MM.1S (cell line): ENCODE results near the gene LRRC4B.

ENCODE experiments used
- DNase-seq: peaks from one replicate; pipeline ENCODE4 v3.0.0-alpha.2; 2015
- H2AFZ ChIP-seq: fragments of 300-600 bp; sonication (generic); 2 replicates; pipeline ENCODE4 v1.6.0; 2016; ENCODE audit warnings: antibody characterized with exemption, low read length
- H3F3A ChIP-seq: fragments of 300-600 bp; sonication (generic); 2 replicates; pipeline ENCODE4 v1.6.1; 2016; ENCODE audit warnings: mild to moderate bottlenecking, antibody characterized with exemption, low read length, moderate library complexity, mixed read lengths; ENCODE audit not compliant: insufficient read depth
- H3K27ac ChIP-seq: fragments of 300-600 bp; sonication (generic); 2 replicates; pipeline ENCODE4 v1.5.1; 2016; ENCODE audit warnings: mild to moderate bottlenecking, low read length
- H3K27me3 ChIP-seq: fragments of 300-600 bp; sonication (generic); replicated peaks from 2 replicates; pipeline ENCODE4 v1.6.0; 2016; ENCODE audit warnings: low read length; ENCODE audit not compliant: insufficient read depth
- H3K36me3 ChIP-seq: fragments of 300-600 bp; sonication (generic); replicated peaks from 2 replicates; pipeline ENCODE4 v1.6.1; 2016; ENCODE audit warnings: mild to moderate bottlenecking, low read length, mixed read lengths; ENCODE audit not compliant: insufficient read depth
- H3K4me1 ChIP-seq: fragments of 300-600 bp; sonication (generic); 2 replicates; pipeline ENCODE4 v1.6.1; 2016; ENCODE audit warnings: low read length, mixed read lengths
- H3K4me2 ChIP-seq: fragments of 300-600 bp; sonication (generic); 2 replicates; pipeline ENCODE4 v1.6.0; 2016; ENCODE audit warnings: low read depth, low read length
- H3K4me3 ChIP-seq: fragments of 300-600 bp; sonication (generic); 2 replicates; pipeline ENCODE4 v1.5.1; 2016; ENCODE audit warnings: low read length, mixed read lengths
- H3K79me2 ChIP-seq: fragments of 300-600 bp; sonication (generic); 2 replicates; pipeline ENCODE4 v1.6.1; 2016; ENCODE audit warnings: mixed run types, low read length, mixed read lengths
- H3K9ac ChIP-seq: fragments of 300-600 bp; sonication (generic); 2 replicates; pipeline ENCODE4 v1.6.1; 2016; ENCODE audit warnings: low read length, mixed read lengths
- H3K9me2 ChIP-seq: fragments of 300-600 bp; sonication (generic); replicated peaks from 2 replicates; pipeline ENCODE4 v1.6.1; 2016; ENCODE audit warnings: mild to moderate bottlenecking, low read length, mixed read lengths; ENCODE audit not compliant: insufficient read depth
- H3K9me3 ChIP-seq: fragments of 300-600 bp; sonication (generic); replicated peaks from 2 replicates; pipeline ENCODE4 v1.6.1; 2016; ENCODE audit warnings: mild to moderate bottlenecking, low read length, mixed read lengths; ENCODE audit not compliant: insufficient read depth
- H4K20me1 ChIP-seq: fragments of 300-600 bp; sonication (generic); 2 replicates; pipeline ENCODE4 v1.6.1; 2016; ENCODE audit warnings: mild to moderate bottlenecking, low read length, moderate library complexity, mixed read lengths; ENCODE audit not compliant: insufficient read depth
- EZH2 ChIP-seq: fragments of 300-600 bp; sonication (generic); optimal IDR thresholded peaks from 2 replicates; pipeline ENCODE3; 2017; ENCODE audit warnings: low read depth, mild to moderate bottlenecking, antibody characterized with exemption, low read length, mixed read lengths
- EZH2phosphoT487 ChIP-seq: fragments of 300-600 bp; sonication (generic); IDR thresholded peaks from 2 replicates; pipeline ENCODE4 v1.6.1; 2018; ENCODE audit warnings: antibody characterized with exemption, low read length
- TF ChIP-seq, protein P1 (sequence below): fragments of 300-600 bp; sonication (generic); IDR thresholded peaks from 2 replicates; pipeline ENCODE4 v1.5.1; 2016; ENCODE audit warnings: antibody characterized with exemption, low read length, mixed read lengths

Gene LRRC4B

GRCh38 chr19:50565984-50566903, 2.0 kb downstream of the LRRC4B start:
- H3K9me2 ChIP-seq = no peaks in the 10 kb centered on the region
- H3K27me3 ChIP-seq = peaks cover 78% of the 10 kb centered on the region
- no peak for DNase-seq
- no peak overlapping the region for H2AFZ ChIP-seq
- H3K9me3 ChIP-seq = no peaks in the 10 kb centered on the region
- no peaks in the 10 kb centered on the region for H3K79me2 ChIP-seq
- TF ChIP-seq, protein P1, sequence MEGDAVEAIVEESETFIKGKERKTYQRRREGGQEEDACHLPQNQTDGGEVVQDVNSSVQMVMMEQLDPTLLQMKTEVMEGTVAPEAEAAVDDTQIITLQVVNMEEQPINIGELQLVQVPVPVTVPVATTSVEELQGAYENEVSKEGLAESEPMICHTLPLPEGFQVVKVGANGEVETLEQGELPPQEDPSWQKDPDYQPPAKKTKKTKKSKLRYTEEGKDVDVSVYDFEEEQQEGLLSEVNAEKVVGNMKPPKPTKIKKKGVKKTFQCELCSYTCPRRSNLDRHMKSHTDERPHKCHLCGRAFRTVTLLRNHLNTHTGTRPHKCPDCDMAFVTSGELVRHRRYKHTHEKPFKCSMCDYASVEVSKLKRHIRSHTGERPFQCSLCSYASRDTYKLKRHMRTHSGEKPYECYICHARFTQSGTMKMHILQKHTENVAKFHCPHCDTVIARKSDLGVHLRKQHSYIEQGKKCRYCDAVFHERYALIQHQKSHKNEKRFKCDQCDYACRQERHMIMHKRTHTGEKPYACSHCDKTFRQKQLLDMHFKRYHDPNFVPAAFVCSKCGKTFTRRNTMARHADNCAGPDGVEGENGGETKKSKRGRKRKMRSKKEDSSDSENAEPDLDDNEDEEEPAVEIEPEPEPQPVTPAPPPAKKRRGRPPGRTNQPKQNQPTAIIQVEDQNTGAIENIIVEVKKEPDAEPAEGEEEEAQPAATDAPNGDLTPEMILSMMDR = no peak
- TF ChIP-seq EZH2phosphoT487 = no peak
- TF ChIP-seq EZH2 = no peak
- H3K4me2 ChIP-seq = no peak overlapping the region
- no peaks in the 10 kb centered on the region for H4K20me1 ChIP-seq
- no peaks in the 10 kb centered on the region for H3K36me3 ChIP-seq
- H3K9ac ChIP-seq = no peak overlapping the region
- H3F3A ChIP-seq = no peaks in the 10 kb centered on the region
- no peak overlapping the region for H3K27ac ChIP-seq
- no peaks in the 10 kb centered on the region for H3K4me1 ChIP-seq
- H3K4me3 ChIP-seq = no peak overlapping the region

DNA sequence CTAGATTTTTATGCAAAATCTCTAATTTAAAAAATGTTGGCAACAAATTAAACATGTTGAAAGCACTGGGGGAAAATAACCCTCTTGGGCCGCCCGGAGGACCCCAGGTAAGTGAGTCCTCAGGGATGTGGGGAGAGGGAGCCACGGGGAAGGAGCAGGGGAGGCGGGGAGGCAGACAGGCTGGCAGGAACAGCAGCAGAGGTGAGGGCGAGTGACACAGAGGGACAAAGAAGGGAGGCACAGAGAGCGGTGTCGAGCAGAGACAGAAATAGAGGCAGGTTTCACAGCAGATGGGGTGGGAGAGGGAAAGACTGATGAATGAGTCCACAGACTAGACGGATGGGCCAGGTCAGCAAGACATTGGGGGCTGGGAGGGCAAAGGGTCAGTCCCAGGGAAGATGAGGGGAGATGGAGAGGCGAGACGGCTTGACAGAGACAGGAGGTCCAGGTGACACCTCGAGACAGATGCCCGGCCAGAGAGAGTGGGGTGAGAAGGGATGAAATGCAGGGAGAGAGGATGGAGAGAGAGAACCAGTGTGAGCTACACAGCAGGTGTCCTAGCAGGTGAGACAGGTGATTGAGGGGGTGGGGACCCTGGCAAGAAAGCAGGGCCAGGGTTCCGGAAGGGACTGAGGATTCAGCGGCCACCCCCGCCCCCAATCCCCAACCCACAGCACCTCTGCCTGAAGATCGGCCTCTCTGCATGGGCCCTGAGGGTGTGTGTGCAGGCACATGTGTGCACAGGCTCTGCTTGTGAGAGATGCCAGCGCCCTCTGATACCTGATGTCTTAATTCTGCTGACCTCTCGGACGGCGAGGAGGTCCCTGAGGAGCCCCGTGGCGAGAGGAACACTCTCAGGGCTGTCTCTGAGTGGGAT, 3.8 kb downstream of the LRRC4B start:
- Histone ChIP-seq H3K27me3 (peaks cover 78% of the 10 kb centered on the region), H2AFZ (no peak overlapping the region)

DNA sequence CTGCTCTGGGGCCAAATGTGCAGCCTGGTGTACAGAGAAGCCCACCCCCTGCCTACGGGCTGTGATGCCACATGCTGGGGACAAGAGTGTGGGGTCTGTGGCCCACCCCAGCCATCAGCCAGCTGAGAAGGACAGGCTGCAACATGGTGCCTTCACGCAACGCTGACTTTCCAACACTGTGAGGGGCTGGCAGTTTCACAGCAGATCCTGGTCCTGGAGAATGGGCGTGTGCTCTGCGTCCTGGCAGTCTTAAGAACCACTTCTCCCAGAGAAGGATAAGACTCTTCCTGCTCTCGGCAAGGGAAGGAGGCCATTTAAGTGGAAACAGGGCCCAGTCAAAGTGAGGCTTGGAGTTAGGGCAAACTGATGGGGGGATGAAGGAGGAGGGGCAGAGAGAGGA, 4.6 kb downstream of the LRRC4B start:
- Histone ChIP-seq H3K4me3 (no peak overlapping the region), H3K9me2 (no peaks in the 10 kb centered on the region), H3K4me1 (no peaks in the 10 kb centered on the region), H3K36me3 (no peaks in the 10 kb centered on the region), H3K9me3 (no peaks in the 10 kb centered on the region), H4K20me1 (no peaks in the 10 kb centered on the region), H3K9ac (no peak overlapping the region), H3K4me2 (no peak overlapping the region), H3K27me3 (peaks cover 81% of the 10 kb centered on the region), H2AFZ (no peak overlapping the region), H3F3A (no peaks in the 10 kb centered on the region), H3K79me2 (no peaks in the 10 kb centered on the region), H3K27ac (no peak overlapping the region)
- no peak for DNase-seq
- TF ChIP-seq EZH2phosphoT487 (no peak), EZH2 (no peak)
- TF ChIP-seq, protein P1 = no peak

More for the DNA sequence above, 3.8 kb downstream of the LRRC4B start:
- Histone ChIP-seq H3K79me2 (no peaks in the 10 kb centered on the region), H3K27ac (no peak overlapping the region), H3K9me3 (no peaks in the 10 kb centered on the region), H3K9me2 (no peaks in the 10 kb centered on the region), H3K4me3 (no peak overlapping the region), H3K4me1 (no peaks in the 10 kb centered on the region), H3K4me2 (no peak overlapping the region), H4K20me1 (no peaks in the 10 kb centered on the region), H3K36me3 (no peaks in the 10 kb centered on the region), H3F3A (no peaks in the 10 kb centered on the region), H3K9ac (no peak overlapping the region)
- TF ChIP-seq, protein P1 = no peak
- TF ChIP-seq EZH2 (no peak), EZH2phosphoT487 (no peak)
- no peak for DNase-seq
